DND-41 (cell line): ENCODE measurements around the gene DTNB.

Experiments
- ATAC-seq: fragments of 200-7000 bp; cut with Tn5 transposase; 3 replicates; pipeline ENCODE4 v1.9.1; 2021; ENCODE audit warnings: low read depth; ENCODE audit not compliant: insufficient read depth
- DNase-seq: peaks from one replicate; pipeline ENCODE4 v3.0.0-alpha.2; 2020
- H2AFZ ChIP-seq: 2 replicates; pipeline ENCODE4 v1.6.0; 2012; ENCODE audit warnings: low read depth, low read length
- H3K27ac ChIP-seq: 2 replicates; pipeline ENCODE4 v1.5.1; 2012; ENCODE audit warnings: low read length, inconsistent platforms
- H3K27me3 ChIP-seq: fragments of 200-600 bp; sonication (generic); 2 replicates; pipeline ENCODE4 v1.6.0; 2012; ENCODE audit warnings: low read length, mild to moderate bottlenecking, inconsistent platforms; ENCODE audit not compliant: insufficient read depth, poor library complexity
- H3K36me3 ChIP-seq: 2 replicates; pipeline ENCODE4 v1.5.1; 2012; ENCODE audit warnings: low read length, inconsistent platforms; ENCODE audit not compliant: insufficient read depth
- H3K4me1 ChIP-seq: 2 replicates; pipeline ENCODE4 v1.5.1; 2012; ENCODE audit warnings: mild to moderate bottlenecking, low read length; ENCODE audit not compliant: insufficient read depth
- H3K4me2 ChIP-seq: 2 replicates; pipeline ENCODE4 v1.6.0; 2012; ENCODE audit warnings: mild to moderate bottlenecking, moderate library complexity, low read length, inconsistent platforms; ENCODE audit not compliant: insufficient read depth
- H3K4me3 ChIP-seq, 2 experiments: fragments of 200-600 bp in 1 of 2; shearing (Covaris generic) in 1 of 2; 2 replicates each; pipeline ENCODE4 v1.5.1; 2012 to 2016; ENCODE audit warnings: inconsistent platforms in 2 of 2, low read length in 2 of 2, mild to moderate bottlenecking in 2 of 2, low read depth in 1 of 2, moderate library complexity in 1 of 2
- H3K79me2 ChIP-seq: 2 replicates; pipeline ENCODE4 v1.6.0; 2012; ENCODE audit warnings: low read length, inconsistent platforms; ENCODE audit not compliant: insufficient read depth
- H3K9ac ChIP-seq: 2 replicates; pipeline ENCODE4 v1.6.0; 2012; ENCODE audit warnings: low read depth, mild to moderate bottlenecking, inconsistent platforms, low read length, moderate library complexity
- H3K9me3 ChIP-seq: 2 replicates; pipeline ENCODE4 v1.5.1; 2012; ENCODE audit warnings: low read length, moderate library complexity, mild to moderate bottlenecking, inconsistent platforms; ENCODE audit not compliant: insufficient read depth, severe bottlenecking
- H4K20me1 ChIP-seq: 2 replicates; pipeline ENCODE4 v1.6.0; 2012; ENCODE audit warnings: low read length; ENCODE audit not compliant: insufficient read depth
- EZH2 ChIP-seq: IDR thresholded peaks from 3 replicates; pipeline ENCODE4 v1.6.1; 2012; ENCODE audit warnings: borderline replicate concordance, low read depth, mild to moderate bottlenecking, moderate library complexity, low read length, inconsistent platforms; ENCODE audit not compliant: severe bottlenecking
- TF ChIP-seq, protein P1 (sequence below): IDR thresholded peaks from 2 replicates; pipeline ENCODE4 v1.5.1; 2012; ENCODE audit warnings: borderline replicate concordance, low read length, moderate library complexity, mild to moderate bottlenecking; ENCODE audit not compliant: poor library complexity, severe bottlenecking; ENCODE audit errors: extremely low read depth

Gene DTNB

DNA sequence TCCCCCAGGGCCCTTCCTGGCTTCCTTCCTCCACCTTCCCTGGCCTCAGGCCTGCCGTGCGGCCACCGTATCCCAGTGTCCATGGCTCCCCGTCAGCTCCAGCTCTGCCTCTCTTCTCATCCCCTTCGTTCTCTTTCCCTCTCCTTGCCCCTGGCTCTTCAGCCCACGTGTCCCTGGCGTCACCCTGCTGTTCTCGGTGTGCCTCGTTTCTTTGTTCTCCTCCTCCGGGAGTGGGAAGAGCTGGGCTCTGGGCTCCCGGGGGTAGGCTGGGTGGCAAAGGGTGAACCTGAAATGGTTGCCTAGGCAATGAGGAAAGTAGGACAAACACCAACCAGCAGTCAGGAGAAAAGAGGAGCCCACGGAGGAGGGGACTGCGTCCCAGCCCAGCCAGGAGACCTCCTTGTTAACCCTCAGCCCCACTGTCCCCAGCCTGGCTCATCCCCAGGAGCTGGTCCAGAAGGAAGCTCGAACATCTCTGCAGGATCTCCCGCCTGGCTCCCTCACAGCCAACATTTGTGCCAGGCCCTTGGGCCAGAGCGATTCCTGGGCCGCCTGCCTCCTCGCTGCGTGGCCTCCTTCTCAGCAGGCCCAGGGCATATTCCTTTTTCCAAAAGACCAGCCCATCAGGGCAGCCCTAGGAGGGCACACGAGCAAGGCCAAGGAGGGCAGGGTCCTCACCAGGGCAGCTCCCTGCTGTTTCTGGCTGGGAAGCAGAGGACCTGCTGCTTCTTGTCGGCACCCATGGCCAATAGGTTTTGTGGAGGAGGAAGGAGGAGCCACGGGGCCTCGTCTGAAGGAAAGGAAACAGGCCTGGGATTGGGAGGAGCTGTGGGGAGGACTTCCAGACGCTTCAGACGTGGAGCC is 300.7 kb downstream of the DTNB start:
- H3K9ac ChIP-seq: no peak overlapping the region
- H4K20me1 ChIP-seq: peaks cover 3% of the 10 kb centered on the region; the same call in 1 of the 2 replicates
- peaks cover 16% of the 10 kb centered on the region for H3K4me1 ChIP-seq
- ATAC-seq (no peak), DNase-seq (no peak)
- no peak for TF ChIP-seq EZH2
- TF ChIP-seq, protein P1, sequence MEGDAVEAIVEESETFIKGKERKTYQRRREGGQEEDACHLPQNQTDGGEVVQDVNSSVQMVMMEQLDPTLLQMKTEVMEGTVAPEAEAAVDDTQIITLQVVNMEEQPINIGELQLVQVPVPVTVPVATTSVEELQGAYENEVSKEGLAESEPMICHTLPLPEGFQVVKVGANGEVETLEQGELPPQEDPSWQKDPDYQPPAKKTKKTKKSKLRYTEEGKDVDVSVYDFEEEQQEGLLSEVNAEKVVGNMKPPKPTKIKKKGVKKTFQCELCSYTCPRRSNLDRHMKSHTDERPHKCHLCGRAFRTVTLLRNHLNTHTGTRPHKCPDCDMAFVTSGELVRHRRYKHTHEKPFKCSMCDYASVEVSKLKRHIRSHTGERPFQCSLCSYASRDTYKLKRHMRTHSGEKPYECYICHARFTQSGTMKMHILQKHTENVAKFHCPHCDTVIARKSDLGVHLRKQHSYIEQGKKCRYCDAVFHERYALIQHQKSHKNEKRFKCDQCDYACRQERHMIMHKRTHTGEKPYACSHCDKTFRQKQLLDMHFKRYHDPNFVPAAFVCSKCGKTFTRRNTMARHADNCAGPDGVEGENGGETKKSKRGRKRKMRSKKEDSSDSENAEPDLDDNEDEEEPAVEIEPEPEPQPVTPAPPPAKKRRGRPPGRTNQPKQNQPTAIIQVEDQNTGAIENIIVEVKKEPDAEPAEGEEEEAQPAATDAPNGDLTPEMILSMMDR: no peak
- no peak overlapping the region for H3K27ac ChIP-seq
- no peaks in the 10 kb centered on the region for H3K36me3 ChIP-seq
- H3K9me3 ChIP-seq: no peaks in the 10 kb centered on the region
- no peak overlapping the region for H3K4me2 ChIP-seq
- no peak overlapping the region for H2AFZ ChIP-seq
- H3K79me2 ChIP-seq: no peaks in the 10 kb centered on the region
- no peaks in the 10 kb centered on the region for H3K27me3 ChIP-seq
- no peak overlapping the region for H3K4me3 ChIP-seq

DNA sequence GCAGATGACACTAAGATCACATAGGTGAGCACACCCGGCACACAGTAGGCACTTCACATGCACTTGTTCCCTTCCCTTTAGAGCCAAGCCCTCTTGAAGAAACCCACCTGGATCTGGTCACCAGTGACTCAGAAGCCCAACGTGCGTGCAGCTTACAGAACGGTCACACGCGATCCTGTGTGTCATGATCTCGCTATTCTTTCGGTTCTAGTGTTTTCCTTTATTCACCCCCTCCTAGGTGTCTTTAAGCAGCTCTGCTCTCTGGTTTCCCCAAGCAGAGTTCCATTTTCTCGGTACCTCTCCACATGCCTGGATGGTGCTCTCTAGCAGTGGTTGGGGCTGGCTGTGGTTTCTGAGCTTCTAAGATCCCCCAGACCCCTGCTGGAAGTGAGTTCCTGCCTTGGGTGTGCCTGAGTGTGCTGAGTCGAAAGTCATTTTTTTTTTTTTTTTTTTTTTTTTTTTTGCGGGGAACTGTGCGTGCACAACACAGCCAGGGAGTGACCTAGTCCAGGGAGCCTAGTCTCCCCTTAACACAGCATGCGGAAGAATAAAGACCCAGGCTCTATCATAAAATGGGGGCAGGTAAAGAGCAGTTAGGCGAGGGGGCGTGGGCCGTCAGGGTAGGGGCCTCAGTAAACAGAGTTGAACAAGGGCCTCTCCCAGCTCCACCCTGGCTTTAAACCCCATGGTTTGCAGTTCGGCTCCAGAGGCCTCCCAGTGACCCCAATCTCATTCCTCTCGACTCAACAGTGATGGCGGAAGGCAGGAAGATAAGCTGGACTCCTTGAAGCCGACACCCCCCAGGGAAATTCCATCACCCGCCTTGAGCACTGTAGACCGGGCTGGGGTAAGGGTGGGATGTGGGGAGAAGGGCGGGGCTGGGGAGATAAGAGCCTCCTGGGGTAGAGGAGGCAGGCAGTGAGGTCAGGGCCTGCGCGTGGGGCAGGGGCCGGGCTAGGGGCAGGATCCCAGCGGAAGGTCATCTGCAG is 301.8 kb downstream of the DTNB start:
- Histone ChIP-seq H3K79me2 (no peaks in the 10 kb centered on the region), H3K36me3 (no peaks in the 10 kb centered on the region), H3K4me1 (peaks cover 6% of the 10 kb centered on the region), H4K20me1 (no peaks in the 10 kb centered on the region), H3K27ac (no peak overlapping the region), H3K9ac (no peak overlapping the region), H3K9me3 (no peaks in the 10 kb centered on the region), H3K27me3 (no peaks in the 10 kb centered on the region), H3K4me2 (no peak overlapping the region), H3K4me3 (no peak overlapping the region), H2AFZ (no peak overlapping the region)
- no peak for TF ChIP-seq EZH2
- TF ChIP-seq, protein P1: no peak
- no peak for DNase-seq
- no peak; the same call in 2 of the 3 replicates for ATAC-seq

- no peaks in the 10 kb centered on the region for H3K36me3 ChIP-seq
- no peaks in the 10 kb centered on the region for H4K20me1 ChIP-seq
- H3K4me1 ChIP-seq: no peaks in the 10 kb centered on the region
- DNase-seq (no peak), ATAC-seq (no peak)
- no peaks in the 10 kb centered on the region for H3K79me2 ChIP-seq
- no peak overlapping the region for H3K27ac ChIP-seq
- no peak for TF ChIP-seq EZH2
- TF ChIP-seq, protein P1: no peak
- H3K4me2 ChIP-seq: no peak overlapping the region
- H3K9me3 ChIP-seq: no peaks in the 10 kb centered on the region
- no peak overlapping the region for H3K4me3 ChIP-seq
- H3K9ac ChIP-seq: no peak overlapping the region
- H3K27me3 ChIP-seq: no peaks in the 10 kb centered on the region
- H2AFZ ChIP-seq: no peak overlapping the region
Observed at GRCh38 chr2:25369876-25370275, 303.5 kb downstream of the DTNB start.
